Coronary artery (tissue), 2 donors: Measurements from ENCODE around the gene HPS6.
A peak's percentile ranks its signal among the peaks of the same experiment; 100 is the strongest.

ENCODE experiments used
- DNase-seq: peaks from one replicate; pipeline ENCODE4 v3.0.0-alpha.2; 2017; ENCODE audit warnings: low spot score
- H3K27ac ChIP-seq, 2 donors: fragments of 200-600 bp; sonication (generic); one replicate each; pipeline ENCODE4 v1.5.1; 2016 to 2019
- H3K4me3 ChIP-seq: fragments of 200-600 bp; sonication (generic); 2 replicates; pipeline ENCODE4 v1.5.1; 2016; ENCODE audit warnings: mild to moderate bottlenecking, moderate library complexity
- CTCF ChIP-seq: fragments of 200-600 bp; sonication (generic); IDR thresholded peaks from one replicate; pipeline ENCODE4 v1.5.1; 2019; ENCODE audit warnings: antibody characterized with exemption

Gene HPS6

GRCh38 chr10:102072673-102073527 lies 7.8 kb downstream of the HPS6 start:
- TF ChIP-seq CTCF: peak; percentile 81

GRCh38 chr10:102083541-102083940 lies 18.4 kb downstream of the HPS6 start:
- TF ChIP-seq CTCF: no peak
- no peak for DNase-seq
- Histone ChIP-seq H3K27ac (no peak overlapping the region), H3K4me3 (no peak overlapping the region)

More at GRCh38 chr10:102072673-102073527, 7.8 kb downstream of the HPS6 start:
- H3K4me3 ChIP-seq: no peak overlapping the region
- no peak overlapping the region for H3K27ac ChIP-seq
- peak; percentile 81 for DNase-seq

GRCh38 chr10:102085336-102085735 lies 20.2 kb downstream of the HPS6 start:
- no peak for DNase-seq
- Histone ChIP-seq H3K27ac (no peak overlapping the region), H3K4me3 (no peak overlapping the region)
- TF ChIP-seq CTCF: no peak

- H3K27ac ChIP-seq: no peak overlapping the region
- H3K4me3 ChIP-seq: no peak overlapping the region
- no peak for DNase-seq
- TF ChIP-seq CTCF: no peak
Observed at GRCh38 chr10:102086196-102086595, 21.0 kb downstream of the HPS6 start.

GRCh38 chr10:102090772-102091171 lies 25.6 kb downstream of the HPS6 start:
- TF ChIP-seq CTCF: no peak
- H3K4me3 ChIP-seq: no peak overlapping the region

GRCh38 chr10:102096449-102096848 lies 31.3 kb downstream of the HPS6 start:
- TF ChIP-seq CTCF: no peak
- Histone ChIP-seq H3K27ac (no peak overlapping the region), H3K4me3 (no peak overlapping the region)
- no peak for DNase-seq

More at GRCh38 chr10:102090772-102091171, 25.6 kb downstream of the HPS6 start:
- no peak overlapping the region for H3K27ac ChIP-seq
- DNase-seq: no peak

GRCh38 chr10:102101152-102101551 lies 36.0 kb downstream of the HPS6 start:
- H3K27ac ChIP-seq: no peak overlapping the region
- H3K4me3 ChIP-seq: no peak overlapping the region
- TF ChIP-seq CTCF: no peak
- DNase-seq: no peak
